Measurements from ENCODE around the gene ARHGAP22. TPM values are rescaled to one million over a fixed set of nuclear protein-coding genes. Genes with fewer than 3 reads are reported as not detected.

The ARHGAP22 gene
- total and polyA plus RNA-seq, 7 experiments from 2014 or later, result 0.37 to 2.9 (median 1.1) TPM; not detected in 3

DNA sequence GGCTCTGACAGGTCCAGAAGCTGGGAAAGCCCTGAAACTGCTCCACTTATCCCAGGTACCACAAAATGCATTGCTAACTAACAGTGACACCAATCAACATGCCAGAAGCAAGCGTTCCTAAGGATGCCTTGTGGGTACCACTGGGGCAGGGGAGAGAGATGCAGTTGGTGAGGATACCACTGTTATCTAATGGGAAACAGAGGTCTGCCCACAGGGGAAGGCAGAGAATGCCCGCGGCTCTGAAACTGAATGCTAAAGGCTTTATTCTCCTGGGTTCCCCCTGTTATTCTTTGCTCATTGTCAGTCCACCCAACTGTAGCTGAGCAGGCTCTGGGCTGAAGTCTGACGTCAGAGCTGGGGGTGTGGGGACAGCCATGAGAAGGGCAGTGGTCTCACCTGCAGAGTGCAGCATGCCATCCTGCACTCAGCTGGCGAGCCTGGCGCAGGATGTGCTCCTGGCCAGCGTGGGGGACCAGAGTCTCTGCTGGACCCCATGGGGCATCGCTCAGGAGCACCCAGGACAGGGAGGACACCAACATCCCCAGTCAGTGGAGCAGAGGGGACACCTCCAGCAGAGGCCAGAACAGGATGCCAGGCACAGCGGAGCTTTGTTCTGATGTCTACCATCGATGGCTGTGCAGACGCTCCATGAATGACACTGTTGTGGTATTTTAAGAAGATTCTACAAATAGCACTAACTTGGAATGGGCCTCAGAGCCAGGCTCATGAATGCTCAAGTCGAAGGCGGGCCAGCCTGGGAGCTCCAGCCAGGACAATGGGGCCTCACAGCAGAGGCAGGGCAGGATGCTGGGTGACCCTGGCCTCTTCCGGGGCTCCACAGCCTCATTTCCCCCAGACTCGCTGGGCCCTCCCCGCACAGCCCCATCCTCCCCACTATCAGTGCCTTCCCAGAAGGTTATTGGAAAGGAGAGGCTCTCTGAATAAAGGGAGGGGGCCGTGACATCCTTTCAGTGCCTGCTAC, 95.8 kb downstream of the ARHGAP22 start:
- no peak overlapping the region for H3K4me3 Mint-ChIP-seq
- ChIA-PET POLR2A (no interaction called here), CTCF (interaction anchor here (0.5 kb wide), 1 partner anchor 154 kb away, joined by 3 read pairs; no protein-coding TSS in a partner anchor)
- Histone ChIP-seq H3K27me3 (ENCODE audit: control insufficient read depth in 2 of 2, insufficient read depth in 2 of 2, low read length in 2 of 2) (no peaks in the 10 kb centered on the region), H3K4me3 (ENCODE audit: low read length) (no peak overlapping the region), H3K36me3 (ENCODE audit: control insufficient read depth in 2 of 3, insufficient read depth in 3 of 3, low read length in 3 of 3) (no peaks in the 10 kb centered on the region), H3K27ac (ENCODE audit: low read depth, low read length) (no peak overlapping the region), H3K4me1 (ENCODE audit: control insufficient read depth in 2 of 2, insufficient read depth in 2 of 2, low read length in 2 of 2) (no peaks in the 10 kb centered on the region), H3K9me3 (ENCODE audit: control insufficient read depth in 2 of 3, low read length in 3 of 3) (peaks cover 0 to 7% (median 0%) of the 10 kb centered on the region in 3 experiments)
- no peak for ATAC-seq
- H3K9me3 Mint-ChIP-seq, result peaks cover 0 to 14% (median 3%) of the 10 kb centered on the region in 11 donors
- H3K27ac Mint-ChIP-seq, result no peak overlapping the region
- peaks cover 0 to 3% (median 0%) of the 10 kb centered on the region in 5 donors for H3K36me3 Mint-ChIP-seq
- intact Hi-C loops (cut with micrococcal nuclease), result loop anchor here in 1 of 2 donors (10.0 kb wide), 1 partner anchor 294 kb away; no protein-coding TSS in a partner anchor
- DNase-seq, result peak in 1 of 9 donors; percentile 13
- no peaks in the 10 kb centered on the region for H3K4me1 Mint-ChIP-seq
- H3K27me3 Mint-ChIP-seq, result peaks cover 2 to 24% (median 7%) of the 10 kb centered on the region in 5 donors

DNA sequence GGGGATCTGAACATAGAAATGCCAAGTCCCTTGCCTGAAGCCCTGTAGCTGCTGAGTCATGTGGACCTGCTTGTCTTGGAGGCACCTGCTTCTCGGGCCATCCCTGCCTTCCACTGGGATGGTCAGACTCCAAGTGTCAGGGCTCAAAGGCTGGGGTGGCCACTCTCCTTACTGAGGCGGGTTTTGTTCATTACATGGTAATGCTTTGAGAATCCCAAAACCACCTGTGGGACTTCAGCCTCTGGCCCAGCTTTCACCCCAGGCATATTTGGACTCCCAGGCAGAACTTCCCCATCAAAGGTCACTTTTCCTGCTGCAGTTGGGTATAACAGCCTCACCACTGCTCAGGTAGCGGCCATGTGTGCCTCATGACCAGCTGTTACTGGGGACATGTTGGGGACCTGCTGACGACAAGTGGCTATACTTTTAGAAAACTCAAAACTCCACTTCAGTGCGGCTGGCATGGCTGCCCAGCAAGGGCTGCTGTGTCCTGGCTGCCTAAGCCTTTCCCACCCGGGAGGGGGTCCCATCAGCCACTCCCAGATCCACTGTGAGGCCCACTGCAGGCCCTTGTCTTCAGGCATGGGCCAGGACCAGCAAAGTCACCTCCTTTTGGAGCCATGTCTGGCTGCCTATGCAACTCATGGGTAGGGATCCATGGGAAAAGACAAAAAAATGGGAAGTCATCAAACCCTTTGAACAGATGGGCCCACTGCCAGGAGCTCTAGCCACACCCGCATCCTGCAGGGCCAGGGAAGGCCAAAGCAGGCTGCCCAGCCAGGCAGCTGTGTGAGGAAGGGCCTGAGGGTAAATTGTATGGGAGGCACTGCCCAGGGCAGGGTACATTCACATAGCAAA, 96.7 kb downstream of the ARHGAP22 start:
- H3K4me1 Mint-ChIP-seq, result no peaks in the 10 kb centered on the region
- POLR2A ChIA-PET, result no interaction called here
- no peaks in the 10 kb centered on the region for H3K27me3 ChIP-seq (ENCODE audit: control insufficient read depth in 2 of 2, insufficient read depth in 2 of 2, low read length in 2 of 2)
- H3K4me1 ChIP-seq (ENCODE audit: control insufficient read depth in 2 of 2, insufficient read depth in 2 of 2, low read length in 2 of 2), result no peaks in the 10 kb centered on the region
- H3K36me3 ChIP-seq (ENCODE audit: control insufficient read depth in 2 of 3, insufficient read depth in 3 of 3, low read length in 3 of 3), result no peaks in the 10 kb centered on the region
- no peak overlapping the region for H3K4me3 ChIP-seq (ENCODE audit: low read length)
- no peak overlapping the region for H3K27ac ChIP-seq (ENCODE audit: low read depth, low read length)
- H3K27ac Mint-ChIP-seq, result no peak overlapping the region
- peaks cover 0 to 22% (median 7%) of the 10 kb centered on the region in 5 donors for H3K27me3 Mint-ChIP-seq
- no peak overlapping the region for H3K4me3 Mint-ChIP-seq
- H3K9me3 Mint-ChIP-seq, result peaks cover 0 to 6% (median 0%) of the 10 kb centered on the region in 11 donors
- ATAC-seq (no peak), DNase-seq (peak in 1 of 9 donors; percentile 11)
- CTCF ChIA-PET, result no interaction called here
- intact Hi-C loops (cut with micrococcal nuclease), result loop anchor here in 1 of 2 donors (10.0 kb wide), 1 partner anchor 293 kb away; no protein-coding TSS in a partner anchor
- H3K36me3 Mint-ChIP-seq, result no peaks in the 10 kb centered on the region
- H3K9me3 ChIP-seq (ENCODE audit: control insufficient read depth in 2 of 3, low read length in 3 of 3), result peaks cover 0 to 2% (median 0%) of the 10 kb centered on the region in 3 experiments

GRCh38 chr10:48507494-48507893, 97.4 kb downstream of the ARHGAP22 start:
- DNase-seq (peak in 1 of 9 donors; percentile 1), ATAC-seq (no peak)
- ChIA-PET CTCF (no interaction called here), POLR2A (no interaction called here)
- H3K36me3 Mint-ChIP-seq, result no peaks in the 10 kb centered on the region
- H3K4me3 Mint-ChIP-seq, result no peak overlapping the region
- intact Hi-C loops (cut with micrococcal nuclease), result loop anchor here in 1 of 2 donors (10.0 kb wide), 1 partner anchor 293 kb away; no protein-coding TSS in a partner anchor
- H3K4me3 ChIP-seq (ENCODE audit: low read length), result no peak overlapping the region
- H3K9me3 Mint-ChIP-seq, result peaks cover 0 to 3% (median 0%) of the 10 kb centered on the region in 11 donors
- no peaks in the 10 kb centered on the region for H3K4me1 ChIP-seq (ENCODE audit: control insufficient read depth in 2 of 2, insufficient read depth in 2 of 2, low read length in 2 of 2)
- H3K9me3 ChIP-seq (ENCODE audit: control insufficient read depth in 2 of 3, low read length in 3 of 3), result no peaks in the 10 kb centered on the region
- peaks cover 0 to 19% (median 6%) of the 10 kb centered on the region in 5 donors for H3K27me3 Mint-ChIP-seq
- no peaks in the 10 kb centered on the region for H3K36me3 ChIP-seq (ENCODE audit: control insufficient read depth in 2 of 3, insufficient read depth in 3 of 3, low read length in 3 of 3)
- no peak overlapping the region for H3K27ac Mint-ChIP-seq
- H3K27ac ChIP-seq (ENCODE audit: low read depth, low read length), result no peak overlapping the region
- H3K4me1 Mint-ChIP-seq, result no peaks in the 10 kb centered on the region
- H3K27me3 ChIP-seq (ENCODE audit: control insufficient read depth in 2 of 2, insufficient read depth in 2 of 2, low read length in 2 of 2), result no peaks in the 10 kb centered on the region

DNA sequence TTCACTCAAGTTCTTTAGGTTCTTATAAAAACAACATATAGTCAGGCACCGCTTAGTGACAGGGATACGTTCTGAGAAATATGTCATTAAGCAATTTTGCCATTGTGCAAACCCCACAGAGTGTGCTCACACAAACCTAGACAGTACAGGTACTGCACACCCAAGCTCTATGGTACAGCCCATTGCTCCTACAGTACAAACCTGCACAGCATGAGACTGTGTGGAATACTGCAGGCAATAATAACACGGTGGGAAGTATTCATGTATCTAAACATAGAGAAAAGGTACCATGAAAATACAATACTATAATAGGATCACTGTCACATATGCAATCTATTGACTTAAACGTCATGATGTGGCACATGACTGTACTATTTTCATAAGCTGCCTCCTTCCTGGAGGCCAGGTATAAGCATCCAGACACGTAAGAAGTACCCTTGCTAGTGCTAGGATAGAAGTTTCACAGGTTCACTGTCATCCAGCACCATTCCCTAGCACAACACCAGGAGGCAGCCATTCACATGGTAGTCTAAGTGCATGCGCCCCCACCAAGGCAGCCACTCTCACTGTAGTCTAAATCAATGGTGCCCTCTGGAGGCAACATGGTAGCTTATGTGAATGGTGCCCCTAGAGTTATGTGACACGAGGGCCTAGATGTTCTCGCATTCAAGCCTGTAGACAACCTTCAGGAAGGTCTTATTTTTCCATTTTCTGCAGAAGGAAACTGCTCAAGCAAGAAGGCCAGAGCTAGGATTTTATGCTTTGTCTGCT, 98.5 kb downstream of the ARHGAP22 start:
- Mint-ChIP-seq H3K4me3 (no peak overlapping the region), H3K9me3 (no peaks in the 10 kb centered on the region), H3K36me3 (no peaks in the 10 kb centered on the region), H3K27ac (no peak overlapping the region), H3K27me3 (peaks cover 0 to 9% (median under 1%) of the 10 kb centered on the region in 5 donors), H3K4me1 (no peaks in the 10 kb centered on the region)
- intact Hi-C loops (cut with micrococcal nuclease), result loop anchor here (1.0 to 10.0 kb wide), 2 partner anchors 143 to 292 kb away; no protein-coding TSS in a partner anchor
- no peaks in the 10 kb centered on the region for H3K27me3 ChIP-seq (ENCODE audit: control insufficient read depth in 2 of 2, insufficient read depth in 2 of 2, low read length in 2 of 2)
- ATAC-seq, result peak; percentile 19
- H3K36me3 ChIP-seq (ENCODE audit: control insufficient read depth in 2 of 3, insufficient read depth in 3 of 3, low read length in 3 of 3), result no peaks in the 10 kb centered on the region
- ChIA-PET CTCF (interaction anchor here (0.7 kb wide), 1 partner anchor 118 kb away, joined by 3 read pairs; no protein-coding TSS in a partner anchor), POLR2A (no interaction called here)
- no peak overlapping the region for H3K4me3 ChIP-seq (ENCODE audit: low read length)
- H3K9me3 ChIP-seq (ENCODE audit: control insufficient read depth in 2 of 3, low read length in 3 of 3), result no peaks in the 10 kb centered on the region
- no peaks in the 10 kb centered on the region for H3K4me1 ChIP-seq (ENCODE audit: control insufficient read depth in 2 of 2, insufficient read depth in 2 of 2, low read length in 2 of 2)
- H3K27ac ChIP-seq (ENCODE audit: low read depth, low read length), result no peak overlapping the region
- DNase-seq, result peak in 1 of 9 donors; percentile 17

DNA sequence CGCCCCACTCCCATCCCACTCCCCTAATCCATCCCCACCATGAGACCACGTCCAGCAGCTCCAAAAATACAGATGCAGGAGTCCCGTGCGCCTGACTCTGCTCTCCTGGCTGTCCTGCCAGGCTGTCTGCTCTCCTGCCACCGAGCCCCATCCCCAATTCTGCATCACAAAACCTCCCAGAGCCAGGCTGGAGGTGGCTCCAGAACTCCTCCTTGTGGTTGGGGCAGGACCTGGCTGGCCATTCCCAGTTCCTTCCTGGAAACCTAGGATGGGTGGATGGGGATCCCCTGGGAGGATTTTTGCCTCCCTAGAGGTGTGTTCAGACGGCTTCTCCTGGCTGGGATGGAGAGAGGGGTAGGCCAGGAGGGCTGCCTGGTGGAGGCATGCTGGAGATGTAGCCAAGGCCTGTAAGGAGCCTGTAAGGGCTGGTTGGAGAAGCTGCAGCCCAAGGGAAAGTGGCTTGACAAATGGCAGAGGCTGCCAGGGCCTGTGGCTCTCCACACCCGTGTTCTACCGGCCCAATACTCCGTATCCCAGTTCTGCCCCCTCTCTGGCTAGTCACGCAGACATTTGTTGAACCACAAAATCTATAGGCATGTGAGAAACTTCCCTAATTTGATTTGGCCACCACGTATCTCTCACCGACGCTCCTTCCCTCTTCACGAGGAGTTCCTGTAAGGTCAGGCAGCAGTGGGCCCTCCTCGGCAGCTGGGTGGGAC, 99.3 kb downstream of the ARHGAP22 start:
- Mint-ChIP-seq H3K9me3 (no peaks in the 10 kb centered on the region), H3K4me3 (no peak overlapping the region), H3K27ac (no peak overlapping the region), H3K4me1 (no peaks in the 10 kb centered on the region), H3K27me3 (peaks cover 0 to 9% (median 0%) of the 10 kb centered on the region in 5 donors), H3K36me3 (no peaks in the 10 kb centered on the region)
- H3K4me3 ChIP-seq (ENCODE audit: low read length), result no peak overlapping the region
- no peaks in the 10 kb centered on the region for H3K36me3 ChIP-seq (ENCODE audit: control insufficient read depth in 2 of 3, insufficient read depth in 3 of 3, low read length in 3 of 3)
- H3K4me1 ChIP-seq (ENCODE audit: control insufficient read depth in 2 of 2, insufficient read depth in 2 of 2, low read length in 2 of 2), result no peaks in the 10 kb centered on the region
- H3K27ac ChIP-seq (ENCODE audit: low read depth, low read length), result no peak overlapping the region
- ChIA-PET POLR2A (no interaction called here), CTCF (no interaction called here)
- H3K9me3 ChIP-seq (ENCODE audit: control insufficient read depth in 2 of 3, low read length in 3 of 3), result no peaks in the 10 kb centered on the region
- intact Hi-C loops (cut with micrococcal nuclease), result loop anchor here (1.0 to 10.0 kb wide), 2 partner anchors 142 to 291 kb away; no protein-coding TSS in a partner anchor
- H3K27me3 ChIP-seq (ENCODE audit: control insufficient read depth in 2 of 2, insufficient read depth in 2 of 2, low read length in 2 of 2), result no peaks in the 10 kb centered on the region
- ATAC-seq (peak; percentile 66), DNase-seq (peak in 1 of 9 donors; percentile 10)
